GM21529 (cell line): ENCODE results near the gene CDCA3.

Source experiments
- ATAC-seq: cut with Tn5 transposase; IDR thresholded peaks from one replicate; pipeline ENCODE4 v1.9.1; 2021; ENCODE audit not compliant: unreplicated experiment

Gene CDCA3

DNA sequence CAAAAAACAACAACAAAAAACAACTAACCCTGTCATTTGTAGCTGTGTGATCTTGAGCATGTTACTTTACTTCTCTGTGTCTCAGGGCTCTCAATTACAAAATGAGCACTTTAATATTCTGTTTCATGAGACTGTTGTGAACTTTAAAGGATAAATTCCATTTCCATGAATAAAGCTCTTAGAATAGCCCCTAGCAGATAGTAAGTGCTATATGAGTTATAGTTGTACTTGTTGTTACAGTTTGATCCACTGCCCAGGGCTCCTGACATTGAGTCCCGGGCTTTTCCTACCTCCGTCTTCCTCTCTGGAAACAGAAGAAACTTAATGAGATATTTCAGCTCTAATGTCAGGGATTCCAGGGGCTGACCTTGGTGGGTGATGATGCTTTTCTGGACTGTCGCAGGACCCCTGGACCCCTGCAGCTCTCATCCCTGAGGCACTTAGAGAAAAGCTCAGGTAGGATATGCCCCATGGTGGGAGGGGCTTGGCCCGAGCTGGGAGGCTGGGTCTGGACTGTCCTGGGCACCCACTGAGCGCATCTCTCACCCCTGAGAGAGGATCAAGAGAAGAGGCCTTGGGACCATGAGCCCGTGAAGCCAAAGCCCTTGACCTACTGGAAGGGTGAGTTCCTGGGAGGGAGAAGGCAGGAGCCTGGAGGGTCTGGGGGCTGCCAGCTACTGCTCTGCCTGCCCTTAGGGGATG is 17.7 kb downstream of the CDCA3 start:
- no peak for ATAC-seq

DNA sequence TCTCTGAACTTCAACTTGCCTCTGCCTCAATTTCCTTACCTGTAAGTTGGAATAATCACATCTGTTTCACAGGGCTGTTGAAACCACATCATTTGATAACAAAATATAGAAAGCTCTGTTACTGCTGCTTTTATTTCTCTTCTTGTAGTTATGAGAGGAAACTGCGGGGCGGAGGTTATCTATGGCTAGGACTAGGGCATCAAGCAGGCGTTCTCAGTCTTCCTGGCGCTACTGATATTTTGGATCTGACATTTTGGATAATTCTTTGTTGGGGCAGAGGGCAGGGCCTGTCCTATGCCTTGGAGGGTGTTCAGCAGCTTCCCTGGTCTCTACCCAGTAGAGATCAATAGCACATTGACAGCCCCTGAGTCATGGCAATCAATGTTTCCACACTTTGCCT is 19.0 kb downstream of the CDCA3 start:
- no peak for ATAC-seq

DNA sequence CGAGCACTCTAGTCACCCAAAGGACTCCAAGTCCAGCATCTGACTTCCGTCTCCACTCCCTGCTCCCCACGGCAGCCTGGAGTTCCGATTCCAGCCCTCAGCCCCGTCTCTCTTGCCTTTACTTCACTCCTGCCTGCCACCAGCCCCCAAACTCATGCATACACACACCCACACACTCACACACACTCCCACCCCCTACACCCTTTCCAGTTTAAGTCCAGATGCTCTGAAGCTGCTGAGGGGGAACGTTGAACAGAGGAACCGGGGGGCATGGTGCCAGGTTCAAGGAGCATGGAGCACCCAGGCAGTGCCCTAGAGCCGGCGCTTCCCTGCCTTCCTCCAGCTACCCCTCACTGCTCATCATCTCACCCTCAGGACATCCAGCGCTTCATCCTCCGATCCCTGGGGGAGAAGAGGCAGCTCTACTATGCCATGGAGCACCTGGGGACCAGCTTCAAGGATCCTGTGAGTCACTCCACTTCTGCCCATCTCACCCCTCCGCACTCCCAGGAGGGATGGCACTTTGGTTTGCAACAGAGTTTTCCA is 19.6 kb downstream of the CDCA3 start:
- ATAC-seq = no peak

- ATAC-seq = no peak
Observed at GRCh38 chr12:6830999-6831398, 20.1 kb downstream of the CDCA3 start.

DNA sequence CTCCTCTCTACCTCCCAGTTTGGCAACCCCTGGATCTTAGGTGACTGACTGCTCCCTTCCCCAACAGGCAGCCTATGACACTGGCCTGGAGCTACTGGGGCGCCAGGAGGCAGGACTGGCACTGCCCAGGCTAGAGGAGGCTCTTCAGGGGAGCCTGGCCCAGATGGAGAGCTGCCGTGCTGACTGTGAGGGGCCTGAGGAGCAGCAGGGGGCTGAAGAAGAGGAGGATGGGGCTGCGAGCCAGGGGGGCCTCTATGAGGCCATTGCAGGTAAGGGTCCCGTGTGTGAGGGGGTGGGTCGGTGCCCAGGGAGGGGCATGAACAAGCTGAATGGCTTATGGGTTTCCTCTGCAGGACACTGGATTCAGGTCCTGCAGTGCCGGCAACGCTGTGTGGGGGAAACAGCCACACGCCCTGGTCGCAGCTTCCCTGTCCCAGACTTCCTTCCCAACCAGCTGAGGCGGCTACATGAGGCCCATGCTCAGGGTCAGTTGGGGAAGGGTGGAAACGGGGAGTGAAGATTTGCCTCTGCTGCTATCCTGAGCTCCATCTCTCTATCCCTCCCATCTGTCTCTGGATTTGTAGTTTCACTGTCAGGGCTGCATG is 20.7 kb downstream of the CDCA3 start:
- no peak for ATAC-seq

DNA sequence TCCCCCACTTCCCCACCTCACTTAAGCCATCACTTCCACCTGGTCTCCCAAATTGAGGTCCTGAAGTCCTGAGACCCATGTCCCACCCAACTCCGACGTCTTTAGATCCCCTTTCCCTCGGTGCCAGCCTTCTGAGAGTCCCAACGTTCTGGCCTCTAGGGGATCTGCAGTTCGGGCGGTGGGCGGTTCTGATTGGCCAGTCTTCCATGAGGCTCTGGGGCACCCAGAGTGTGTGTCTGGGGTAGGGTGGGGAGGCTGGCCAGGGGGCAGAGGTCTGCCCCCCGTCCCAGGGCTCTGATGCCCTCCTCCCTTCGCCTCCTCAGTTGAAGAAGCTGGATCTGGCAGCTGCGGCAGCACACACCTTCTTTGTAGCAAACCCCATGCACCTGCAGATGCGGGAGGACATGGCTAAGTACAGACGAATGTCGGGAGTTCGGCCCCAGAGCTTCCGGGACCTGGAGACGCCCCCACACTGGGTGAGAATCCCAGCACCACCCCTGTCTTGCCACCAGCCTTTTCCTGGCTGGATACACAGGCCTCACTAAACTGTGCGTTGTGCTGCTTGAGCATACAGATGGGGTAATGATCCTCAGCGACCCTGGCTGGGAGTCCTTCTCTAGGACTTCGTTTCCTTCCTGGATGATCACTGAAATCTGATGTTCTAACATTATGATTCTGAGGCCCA is 21.4 kb downstream of the CDCA3 start:
- ATAC-seq = no peak

- ATAC-seq = no peak
Observed at GRCh38 chr12:6828781-6829535, 22.1 kb downstream of the CDCA3 start.

DNA sequence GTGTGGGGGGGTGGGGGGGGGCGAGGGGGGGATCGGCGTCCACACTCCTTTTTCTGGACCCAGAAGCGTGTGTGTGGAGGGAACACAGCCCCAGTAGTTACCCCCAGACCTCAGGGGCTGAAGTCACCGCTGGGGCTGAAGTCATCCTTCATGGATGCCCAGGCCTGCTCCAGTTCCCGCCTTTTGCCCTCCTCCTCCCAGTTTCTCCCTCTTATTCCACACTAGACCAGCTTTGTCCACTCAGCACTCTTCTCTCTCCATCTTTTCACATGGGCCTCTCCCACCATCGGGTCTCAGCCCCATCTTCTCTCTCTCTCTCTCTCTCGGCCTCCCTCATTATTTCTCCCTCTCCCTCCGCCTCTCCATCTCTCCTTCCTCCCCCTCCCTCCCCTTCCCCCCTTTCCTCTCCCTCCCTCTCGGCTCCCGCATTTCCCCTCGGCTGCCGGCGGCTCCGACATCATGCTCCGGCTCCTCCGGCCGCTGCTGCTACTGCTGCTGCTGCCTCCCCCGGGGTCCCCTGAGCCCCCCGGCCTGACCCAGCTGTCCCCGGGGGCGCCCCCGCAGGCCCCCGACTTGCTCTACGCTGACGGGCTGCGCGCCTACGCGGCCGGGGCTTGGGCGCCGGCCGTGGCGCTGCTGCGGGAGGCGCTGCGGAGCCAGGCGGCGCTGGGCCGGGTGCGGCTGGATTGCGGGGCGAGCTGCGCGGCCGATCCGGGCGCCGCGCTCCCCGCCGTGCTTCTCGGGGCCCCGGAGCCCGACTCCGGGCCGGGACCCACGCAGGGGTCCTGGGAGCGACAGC is 22.9 kb downstream of the CDCA3 start, which contains the start of gene P3H3:
P3H3 (plus strand) TSS at position 426 of the 799 bp plus-strand sequence; CDS start at position 460, 34 bp downstream.
- no peak for ATAC-seq

DNA sequence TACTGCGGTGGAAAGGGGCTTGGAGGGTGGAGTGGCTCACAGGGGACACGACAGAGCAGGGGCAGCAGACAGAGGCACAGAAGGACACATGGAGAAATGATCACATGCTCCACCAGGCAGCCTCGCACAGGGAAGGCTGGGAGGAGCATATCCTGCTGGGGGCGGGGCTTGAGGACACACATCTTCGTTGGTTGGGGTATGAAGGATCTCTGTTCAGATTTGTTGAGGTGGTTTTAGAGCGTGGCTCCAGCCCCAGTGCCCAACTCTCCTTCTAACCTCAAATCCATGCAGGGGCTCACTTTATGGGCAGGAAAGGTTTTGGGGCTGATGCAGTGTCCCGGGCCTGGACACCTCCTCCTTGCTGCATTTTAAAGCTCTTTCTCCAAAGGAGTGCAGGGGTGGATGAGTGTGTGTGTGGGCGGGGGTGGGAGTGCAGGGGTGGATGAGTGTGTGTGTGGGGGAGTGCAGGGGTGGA is 23.6 kb downstream of the CDCA3 start:
- no peak for ATAC-seq

DNA sequence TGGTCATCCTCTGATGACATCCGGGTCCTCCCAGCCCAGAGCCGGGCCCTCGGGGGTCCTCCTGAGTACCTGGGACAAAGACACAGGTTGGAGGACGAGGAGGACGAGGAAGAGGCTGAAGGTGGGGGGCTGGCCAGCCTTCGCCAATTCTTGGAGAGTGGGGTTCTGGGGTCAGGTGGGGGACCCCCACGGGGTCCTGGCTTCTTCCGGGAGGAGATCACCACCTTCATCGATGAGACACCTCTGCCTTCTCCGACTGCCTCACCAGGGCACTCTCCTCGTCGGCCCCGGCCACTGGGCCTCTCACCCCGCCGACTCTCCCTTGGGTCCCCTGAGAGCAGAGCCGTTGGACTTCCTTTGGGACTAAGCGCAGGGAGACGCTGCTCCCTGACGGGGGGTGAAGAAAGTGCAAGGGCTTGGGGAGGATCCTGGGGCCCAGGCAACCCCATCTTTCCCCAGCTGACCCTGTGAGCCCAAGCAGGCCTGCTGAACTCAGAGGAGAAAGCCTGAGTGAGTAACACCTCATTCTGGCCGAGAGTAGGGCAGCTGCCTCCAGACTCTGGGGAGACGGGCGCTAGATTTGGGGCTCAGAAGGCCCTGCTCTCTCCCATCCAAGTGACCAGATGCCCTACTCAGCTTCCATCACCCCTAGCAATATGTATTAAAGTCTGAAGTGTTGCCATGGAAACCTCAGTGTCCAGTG is 24.2 kb downstream of the CDCA3 start:
- ATAC-seq = no peak

GRCh38 chr12:6826125-6826733 is 24.9 kb downstream of the CDCA3 start:
- no peak for ATAC-seq

DNA sequence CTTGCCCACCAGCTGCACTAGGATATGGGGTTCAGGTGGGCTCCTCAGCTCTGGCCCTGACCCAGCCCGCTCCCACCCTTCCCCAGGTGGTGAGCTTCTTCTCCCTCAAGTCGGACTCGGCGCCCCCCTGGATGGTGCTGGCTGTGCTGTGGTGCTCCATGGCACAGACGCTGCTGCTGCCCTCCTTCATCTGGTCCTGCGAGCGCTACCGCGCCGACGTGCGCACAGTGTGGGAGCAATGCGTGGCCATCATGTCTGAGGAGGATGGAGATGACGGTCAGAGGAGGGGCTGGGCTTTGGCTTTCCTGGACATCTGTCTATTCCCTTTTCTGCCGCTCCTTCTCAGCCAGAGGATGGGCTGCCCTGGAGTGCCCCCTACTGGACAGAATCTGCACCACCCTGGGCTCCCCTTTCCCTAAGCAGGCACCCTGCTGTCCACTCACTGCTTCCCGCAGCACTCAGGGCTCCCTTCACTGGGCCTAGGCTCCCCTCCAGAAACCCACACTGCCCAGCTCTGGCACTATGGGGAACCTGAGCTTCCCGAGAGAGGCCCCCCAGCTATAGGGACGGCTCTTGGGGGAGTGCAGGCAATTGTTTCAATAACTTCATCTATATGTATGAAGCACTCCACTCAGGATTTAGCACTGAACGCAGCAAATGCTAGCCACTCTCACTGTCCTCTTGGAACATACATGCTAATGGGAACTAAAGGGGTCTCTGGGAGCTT is 25.5 kb downstream of the CDCA3 start:
- ATAC-seq = no peak

DNA sequence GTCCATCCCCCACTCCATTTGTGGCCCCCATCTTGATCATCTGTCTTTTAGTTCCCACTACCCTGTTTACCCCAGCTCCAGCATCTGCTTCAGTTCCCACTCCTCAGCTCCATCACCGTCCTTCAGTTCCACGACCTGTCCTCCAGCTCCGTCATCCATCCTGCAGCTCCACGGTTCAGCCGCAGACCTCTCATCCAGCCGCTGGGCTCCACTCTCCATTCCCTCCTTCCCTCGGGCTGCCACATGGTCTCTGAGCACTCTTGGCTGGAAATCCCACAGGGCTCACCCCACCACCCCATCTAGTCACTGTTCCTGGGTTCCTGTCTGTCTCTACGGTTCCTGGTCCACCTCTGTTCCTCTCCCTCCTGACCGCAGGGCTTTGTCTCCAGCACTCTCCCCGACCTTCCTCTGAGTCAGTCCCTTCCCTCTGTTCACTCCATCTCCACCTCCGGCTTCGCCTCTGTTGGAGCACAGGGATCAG is 26.1 kb downstream of the CDCA3 start:
- no peak for ATAC-seq

- no peak for ATAC-seq
Observed at GRCh38 chr12:6824085-6824775, 26.9 kb downstream of the CDCA3 start.

GRCh38 chr12:6823182-6824084 is 27.7 kb downstream of the CDCA3 start:
- no peak for ATAC-seq

DNA sequence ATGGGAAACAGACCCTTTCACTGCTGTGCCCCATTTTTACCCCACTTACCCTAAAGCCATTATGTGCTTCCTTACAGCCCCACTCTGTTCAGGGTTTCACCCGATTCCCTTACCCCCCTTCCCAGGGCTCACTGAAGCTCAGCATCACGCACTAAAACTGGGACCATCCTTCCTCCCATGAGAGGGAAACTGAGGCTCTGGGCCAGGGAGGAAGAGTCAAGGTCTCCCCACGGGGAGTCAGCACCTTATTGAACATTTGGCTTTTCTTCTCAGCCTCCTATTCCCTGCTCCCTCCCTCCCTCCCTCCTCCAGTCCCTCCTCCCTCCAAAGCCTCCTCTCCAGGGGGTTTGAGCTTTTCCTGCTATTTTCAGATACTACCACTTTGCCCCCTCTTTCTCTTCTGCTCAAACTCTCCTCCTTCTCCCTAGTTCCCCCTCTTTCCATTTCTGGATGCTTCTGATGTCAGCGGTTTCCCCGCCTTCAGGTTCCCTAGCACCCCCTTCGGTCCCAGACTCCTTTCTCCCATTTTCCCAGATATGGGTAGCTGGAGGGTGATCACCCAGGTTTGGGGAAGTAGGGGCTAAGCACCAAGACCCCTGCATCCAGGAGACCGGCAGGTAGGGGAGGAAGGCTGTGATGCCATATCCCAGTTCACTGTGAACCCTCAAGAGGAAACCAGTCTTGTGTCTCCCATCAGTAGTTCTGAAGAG is 28.5 kb downstream of the CDCA3 start:
- no peak for ATAC-seq
